ENCODE data around the gene TGFBI.

GRCh38 chr5:136079195-136079985 lies 50.6 kb downstream of the TGFBI start:
- TF ChIP-seq TAF1 (IDR thresholded peaks at IDR 0.05; ENCODE audit: borderline replicate concordance, insufficient read depth, low read length) (no peak), POLR2AphosphoS5 (IDR thresholded peaks at IDR 0.05; ENCODE audit: low read depth, low read length) (no peak)
